HG03108 (cell line): Measurements from ENCODE around the gene MTG2.

Source experiments
- ATAC-seq: cut with Tn5 transposase; IDR thresholded peaks from one replicate; pipeline ENCODE4 v1.9.1; 2021; ENCODE audit warnings: moderate library complexity; ENCODE audit not compliant: unreplicated experiment

MTG2 gene

DNA sequence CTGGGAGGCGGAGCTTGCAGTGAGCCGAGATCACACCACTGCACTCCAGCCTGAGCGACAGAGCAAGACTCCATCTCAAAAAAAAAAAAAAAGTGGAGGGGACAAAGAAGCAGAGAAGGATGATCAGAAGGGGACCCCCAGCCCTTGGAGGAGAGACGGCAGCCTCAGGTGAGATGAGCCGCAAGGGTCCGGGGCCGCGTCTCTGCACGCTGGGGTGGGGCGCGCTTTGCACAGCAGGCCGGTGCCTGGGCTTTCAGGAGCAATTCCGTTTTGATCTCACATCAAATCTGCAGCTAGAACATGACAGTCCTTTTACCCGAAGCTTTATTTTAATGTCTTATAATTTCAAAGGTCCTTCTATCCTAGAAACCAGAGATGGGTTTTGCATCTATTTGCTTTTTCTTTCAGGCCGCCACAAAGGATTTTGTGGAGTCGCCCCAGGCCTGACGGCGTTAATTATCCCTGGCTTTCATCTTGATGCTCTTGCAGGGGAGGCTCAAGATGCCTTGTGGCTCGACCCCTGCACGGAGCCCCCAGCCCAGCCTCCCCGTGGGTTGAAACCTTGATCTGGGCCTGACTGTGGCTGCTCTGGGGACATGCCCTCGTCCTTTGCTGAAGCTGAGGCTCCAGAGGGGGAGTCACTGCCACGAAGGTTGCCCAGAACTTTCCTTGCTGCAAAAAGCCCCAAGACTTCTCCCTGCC, 20.0 kb downstream of the MTG2 start:
- no peak for ATAC-seq

GRCh38 chr20:62203378-62204030, 20.7 kb downstream of the MTG2 start:
- ATAC-seq = no peak

GRCh38 chr20:62205618-62206387, 23.0 kb downstream of the MTG2 start:
- ATAC-seq = no peak

GRCh38 chr20:62206388-62206775, 23.6 kb downstream of the MTG2 start:
- no peak for ATAC-seq

GRCh38 chr20:62208061-62208794, 25.4 kb downstream of the MTG2 start:
- no peak for ATAC-seq

DNA sequence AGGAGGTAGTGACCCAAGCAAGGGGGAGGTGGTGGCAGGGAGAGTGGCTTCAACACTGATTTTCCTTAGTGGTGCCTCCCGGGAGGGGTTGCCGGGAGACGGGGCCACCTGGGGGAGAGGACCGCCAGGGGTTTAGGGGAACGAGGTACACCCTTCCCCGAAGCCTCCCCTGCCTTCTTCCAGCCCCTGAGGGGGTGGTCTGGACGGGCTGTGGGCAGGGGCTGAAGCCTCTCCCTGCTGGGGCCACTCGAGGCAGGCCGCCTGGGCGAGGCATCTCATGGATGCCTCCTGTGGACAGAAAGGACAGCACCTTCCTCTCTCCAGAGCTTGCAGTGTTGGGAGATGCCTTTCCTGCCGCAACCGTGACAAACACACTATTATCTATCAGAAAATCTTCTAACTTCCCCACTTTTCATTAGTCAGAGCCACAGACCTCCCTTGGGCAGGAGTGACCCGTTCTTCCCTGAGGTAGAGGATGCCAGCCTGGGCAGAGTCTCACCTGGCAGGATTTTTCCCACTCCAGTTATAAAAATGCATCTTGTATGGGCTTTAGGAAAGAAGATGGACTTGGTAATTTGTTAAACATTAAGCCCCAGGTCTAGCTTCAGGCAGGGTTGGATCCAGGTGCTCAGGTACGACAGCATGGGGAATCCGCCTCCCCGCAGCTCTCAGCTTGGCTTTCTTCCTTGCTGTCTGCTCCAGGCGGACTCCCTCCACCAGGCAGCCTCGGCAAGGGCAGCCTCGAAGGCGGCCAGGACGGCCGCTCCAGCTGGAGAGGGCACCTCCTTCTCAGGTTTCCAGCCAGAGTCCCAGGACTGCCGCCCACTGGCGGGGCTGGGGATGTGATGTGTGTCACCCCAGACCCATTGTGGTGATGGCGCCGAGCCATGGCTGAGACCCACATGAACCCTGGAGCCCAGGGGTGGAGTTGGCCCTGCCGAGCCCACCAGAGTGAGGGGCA, 26.2 kb downstream of the MTG2 start:
- no peak for ATAC-seq

- no peak for ATAC-seq
Measured at GRCh38 chr20:62209850-62210495, 27.1 kb downstream of the MTG2 start.

DNA sequence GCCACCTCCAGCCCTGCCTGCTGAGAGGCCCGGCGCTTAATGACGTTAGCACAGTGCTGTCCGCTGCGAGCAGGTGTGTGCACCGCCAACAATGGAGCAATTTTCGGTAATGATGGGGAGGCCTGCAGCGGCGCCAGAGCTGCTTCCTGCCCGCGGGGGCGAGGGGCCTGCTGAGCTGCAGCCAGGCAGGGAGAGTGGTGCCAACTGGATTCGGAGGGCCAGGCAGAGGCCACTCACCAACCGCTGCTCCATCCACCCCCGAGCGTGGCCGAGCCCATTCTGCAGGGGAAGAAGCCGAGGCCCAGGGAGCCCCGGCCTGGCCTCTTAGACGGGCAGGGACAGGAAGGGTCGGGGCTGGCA, 27.6 kb downstream of the MTG2 start:
- ATAC-seq = no peak

DNA sequence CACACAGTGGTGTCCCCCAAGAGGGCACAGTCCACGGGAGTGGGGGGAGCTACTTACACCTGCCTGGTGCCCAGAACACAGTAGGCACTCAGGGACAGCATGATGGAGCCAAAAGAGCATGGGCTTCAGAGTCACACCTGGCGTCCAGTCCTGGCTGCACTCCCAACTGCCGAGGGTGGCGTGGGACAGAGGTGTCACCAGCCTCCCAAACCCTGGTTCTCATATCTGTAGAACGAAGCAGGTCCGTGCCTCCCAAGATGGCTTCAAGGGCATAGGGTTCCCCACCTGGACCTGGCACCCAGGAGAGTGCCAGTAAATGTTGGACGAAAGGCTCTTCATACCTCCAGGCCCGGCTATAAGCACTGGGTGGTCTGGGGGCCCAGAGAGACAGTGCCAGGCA, 28.4 kb downstream of the MTG2 start:
- ATAC-seq = no peak

DNA sequence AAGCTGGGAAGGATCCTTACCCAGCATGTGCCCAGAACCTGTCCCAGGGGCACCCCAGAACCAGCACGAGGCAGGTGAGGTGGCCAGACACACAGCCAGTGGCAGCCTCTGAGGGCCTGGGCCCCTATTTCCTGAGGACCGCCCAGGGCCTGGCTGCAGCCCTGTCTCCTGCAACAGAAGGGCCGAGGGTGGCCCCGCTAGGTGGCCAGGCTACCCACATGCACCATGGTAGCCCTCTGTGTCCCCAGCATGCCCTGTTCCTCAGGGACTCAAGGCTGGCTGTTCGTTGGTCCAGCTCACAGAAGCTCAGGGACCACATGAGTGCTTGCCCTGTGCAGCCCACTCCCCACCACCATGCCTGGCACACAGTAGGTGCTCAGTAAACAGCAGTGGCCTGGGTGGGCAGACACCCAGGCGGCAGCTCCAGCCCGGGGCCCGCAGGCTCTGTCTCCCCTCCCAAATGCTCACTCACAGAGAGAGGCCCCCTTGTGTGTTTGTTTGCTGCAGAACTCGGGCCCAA, 29.0 kb downstream of the MTG2 start:
- ATAC-seq = no peak

DNA sequence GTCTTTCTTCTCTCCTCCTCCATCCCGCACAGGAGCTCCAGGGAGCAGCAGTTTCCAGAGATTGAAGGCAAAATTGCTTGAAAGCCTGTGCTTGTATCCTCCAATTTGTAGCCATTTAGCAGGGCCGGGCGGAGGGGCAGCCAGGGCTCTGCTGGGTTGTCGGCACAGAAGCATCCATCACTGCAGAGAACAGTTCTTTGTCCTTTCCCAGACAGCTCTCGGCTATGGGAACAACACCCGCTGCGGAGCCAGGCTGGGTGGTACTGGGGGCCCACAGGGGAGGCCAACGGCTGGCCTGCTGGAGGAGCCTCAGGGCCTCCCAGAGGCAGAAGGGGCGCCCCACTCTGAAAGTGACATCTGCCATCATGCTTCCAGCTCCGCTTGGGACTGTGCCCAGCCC, 29.5 kb downstream of the MTG2 start:
- ATAC-seq = no peak

GRCh38 chr20:62214067-62214466, 31.2 kb downstream of the MTG2 start:
- no peak for ATAC-seq

DNA sequence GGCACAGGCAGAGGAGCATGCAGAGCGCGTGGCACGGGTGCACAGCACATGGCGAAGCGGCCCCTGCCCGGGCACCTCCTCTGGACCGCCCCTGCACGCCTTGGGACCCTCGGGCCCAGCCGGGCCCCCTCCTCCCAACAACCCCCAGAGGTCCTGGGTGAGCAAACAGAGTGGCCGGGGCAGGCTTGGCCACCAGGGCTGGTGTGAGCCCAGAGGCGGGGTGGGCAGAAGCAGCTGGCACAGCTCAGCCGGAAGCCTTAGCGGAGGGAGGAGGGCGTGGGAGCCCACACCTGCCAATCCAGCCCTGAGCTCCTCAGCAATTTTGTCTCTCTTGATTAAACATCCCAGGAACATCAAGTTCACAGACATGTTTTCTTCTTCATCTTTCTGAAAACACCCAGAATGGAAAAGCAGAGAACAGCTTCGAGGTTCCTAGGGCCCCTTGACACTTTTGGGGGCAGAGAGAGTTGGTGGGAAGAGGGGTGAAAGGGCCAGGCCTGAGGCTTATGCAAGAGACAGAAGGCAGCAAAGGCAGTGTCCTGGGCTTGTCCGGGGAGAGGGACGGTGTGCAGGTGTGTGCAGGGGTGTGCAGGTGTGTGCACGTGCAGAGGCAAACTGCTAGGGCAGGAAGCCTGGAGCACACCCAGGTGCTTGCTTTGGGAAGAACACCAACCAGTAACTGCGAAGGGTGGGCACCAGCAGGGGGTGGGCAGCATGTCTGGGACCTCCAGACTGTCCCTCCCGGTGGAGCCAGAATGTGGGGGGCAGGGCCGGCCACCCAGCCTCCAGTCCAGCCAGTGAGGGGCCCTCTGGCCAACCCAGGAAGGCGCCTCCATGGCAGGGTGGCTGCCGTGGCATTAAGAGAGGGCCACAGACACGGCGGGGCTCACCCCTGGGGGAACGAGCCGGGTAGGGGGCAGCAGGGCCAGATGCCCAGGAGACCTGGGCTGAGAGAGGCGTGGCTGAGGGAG, 32.5 kb downstream of the MTG2 start:
- no peak for ATAC-seq

DNA sequence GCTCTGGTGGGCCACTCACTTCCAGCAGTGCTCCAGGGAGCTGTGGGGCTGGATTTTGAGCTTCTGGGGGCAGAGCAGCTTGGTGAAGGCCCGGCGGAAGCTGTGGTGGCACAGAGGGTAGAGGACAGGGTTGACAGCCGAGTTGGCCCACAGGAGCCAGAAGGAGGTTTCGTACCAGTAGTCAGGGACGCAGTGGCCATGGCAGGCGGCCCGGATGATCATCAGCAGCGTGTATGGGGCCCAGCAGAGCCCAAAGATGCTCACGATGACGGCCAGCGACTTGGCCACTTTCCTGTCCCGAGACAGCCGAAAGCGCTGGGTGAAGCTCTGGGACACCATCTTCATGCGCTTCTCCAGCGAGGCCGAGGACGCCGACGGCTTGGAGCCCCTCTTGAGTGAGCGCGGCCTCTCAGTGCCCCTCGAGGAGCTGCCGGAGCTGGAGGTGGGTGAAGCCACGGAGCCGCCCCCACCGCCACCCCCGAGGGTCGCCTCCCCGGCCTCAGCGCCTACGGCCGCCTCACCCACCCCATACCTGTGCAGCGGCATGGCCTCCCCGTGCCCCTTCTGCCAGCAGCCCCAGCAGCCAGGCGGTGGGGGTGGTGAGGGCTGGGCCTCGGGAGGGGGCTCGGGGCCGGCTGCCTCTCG, 33.3 kb downstream of the MTG2 start:
- ATAC-seq = no peak

DNA sequence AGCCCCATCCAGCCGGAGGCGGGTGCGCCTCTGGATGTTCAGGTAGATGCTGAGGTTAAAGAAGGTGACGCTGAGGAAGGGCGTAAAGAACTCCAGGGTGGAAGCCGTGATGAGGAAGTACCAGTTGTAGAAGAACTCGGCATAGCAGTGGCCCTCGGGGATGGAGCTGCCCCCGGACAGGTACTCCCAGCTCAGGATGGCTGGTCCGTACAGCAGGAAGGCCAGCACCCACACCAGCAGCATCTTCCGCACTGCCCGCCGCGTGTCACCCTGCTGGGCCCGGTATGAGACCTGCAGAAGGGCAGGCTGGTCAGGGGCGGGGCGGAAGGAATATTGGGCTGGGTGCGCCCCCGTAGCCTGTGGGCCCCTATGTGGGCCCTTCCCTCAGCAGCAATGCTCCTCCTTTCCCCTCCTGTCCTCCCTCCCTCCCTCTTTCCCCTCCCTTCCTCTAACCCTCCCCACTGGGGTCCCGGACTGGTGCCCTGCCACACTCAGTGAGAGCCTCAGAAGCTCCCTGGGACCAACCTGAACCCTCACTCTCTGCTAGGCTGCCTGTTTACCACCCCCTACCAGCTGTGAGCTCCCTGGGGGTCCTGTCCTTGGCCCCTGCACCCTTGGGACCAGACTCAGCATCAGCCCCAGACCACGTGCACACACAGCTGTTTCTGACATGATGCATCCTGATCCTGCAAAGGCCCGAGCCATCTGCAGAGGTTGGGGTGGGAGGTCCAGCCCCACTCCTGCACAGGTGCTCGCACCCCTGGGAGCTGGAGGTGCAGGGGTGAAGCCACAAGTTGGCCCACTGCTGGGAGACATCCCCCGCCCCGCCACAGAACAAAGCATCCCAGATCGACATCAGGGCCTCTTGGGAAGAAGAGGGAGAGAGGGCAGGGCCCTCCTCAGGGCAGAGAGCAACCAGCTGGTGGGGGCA, 34.1 kb downstream of the MTG2 start:
- no peak for ATAC-seq

- ATAC-seq = no peak
Measured at GRCh38 chr20:62217913-62218773, 35.3 kb downstream of the MTG2 start.
